ENCODE results near the gene RNU2-63P. TPM values are rescaled to one million over a fixed set of nuclear protein-coding genes. Genes with fewer than 3 reads are reported as not detected.

RNU2-63P gene
- total and polyA plus RNA-seq, 2 experiments from 2014 or later, result 2.0 TPM; not detected in 1

DNA sequence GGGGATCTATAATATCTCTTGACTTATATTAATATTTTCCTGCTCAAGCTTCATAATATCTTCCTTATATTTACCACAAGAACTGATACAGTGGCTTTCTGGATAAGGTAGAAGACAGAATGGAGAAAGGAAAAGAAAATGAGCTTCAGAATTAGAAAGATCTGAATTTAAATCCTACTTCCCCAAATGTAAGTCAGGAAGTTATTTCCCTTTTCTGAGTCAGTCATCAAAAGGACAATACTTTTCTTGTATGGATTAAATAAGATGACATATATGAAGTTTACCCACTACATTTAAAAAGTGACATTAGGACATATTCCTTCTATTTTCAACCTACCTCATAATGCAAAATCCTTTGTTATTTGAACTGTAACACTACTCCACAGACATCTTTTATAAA lies 20.3 kb upstream of the RNU2-63P start:
- Histone ChIP-seq H3K4me3 (no peak overlapping the region), H3F3A (replicated peaks; ENCODE audit: low read depth) (no peaks in the 10 kb centered on the region), H3K27me3 (ENCODE audit: insufficient read depth) (no peaks in the 10 kb centered on the region), H4K20me1 (replicated peaks; ENCODE audit: insufficient read depth) (no peaks in the 10 kb centered on the region), H3K4me1 (ENCODE audit: insufficient read depth) (no peaks in the 10 kb centered on the region), H3K9me2 (ENCODE audit: insufficient read depth) (no peaks in the 10 kb centered on the region), H2AFZ (no peak overlapping the region), H3K79me2 (replicated peaks; ENCODE audit: insufficient read depth) (no peaks in the 10 kb centered on the region), H3K4me2 (no peak overlapping the region), H3K36me3 (ENCODE audit: insufficient read depth) (0 out of 2 replicates have a peak, but pooled peaks cover 7% of the 10 kb centered on the region), H3K27ac (ENCODE audit: low read depth) (no peak overlapping the region)
- Mint-ChIP-seq H3K4me1 (no peaks in the 10 kb centered on the region; the same call in 2 of the 3 replicates), H3K27me3 (ENCODE audit: insufficient read depth, low read depth, poor library complexity) (no peaks in the 10 kb centered on the region), H3K9me3 (no peaks in the 10 kb centered on the region), H3K27ac (no peak overlapping the region), H3K4me3 (no peak overlapping the region), H3K36me3 (ENCODE audit: low read depth) (peaks cover 3% of the 10 kb centered on the region; the same call in 1 of the 3 replicates)
- ATAC-seq, result no peak
- DNase-seq (ENCODE audit: low spot score), result no peak
- no peak for TF ChIP-seq STAT1 (IDR thresholded peaks at IDR 0.05; ENCODE audit: unreplicated experiment)
- TF ChIP-seq ZNF331 (CRISPR knock-in tag; IDR thresholded peaks at IDR 0.05; ENCODE audit: low read depth), result no peak
- TF ChIP-seq REST (IDR thresholded peaks at IDR 0.05; ENCODE audit: unreplicated experiment), result no peak
- TF ChIP-seq, protein P1, sequence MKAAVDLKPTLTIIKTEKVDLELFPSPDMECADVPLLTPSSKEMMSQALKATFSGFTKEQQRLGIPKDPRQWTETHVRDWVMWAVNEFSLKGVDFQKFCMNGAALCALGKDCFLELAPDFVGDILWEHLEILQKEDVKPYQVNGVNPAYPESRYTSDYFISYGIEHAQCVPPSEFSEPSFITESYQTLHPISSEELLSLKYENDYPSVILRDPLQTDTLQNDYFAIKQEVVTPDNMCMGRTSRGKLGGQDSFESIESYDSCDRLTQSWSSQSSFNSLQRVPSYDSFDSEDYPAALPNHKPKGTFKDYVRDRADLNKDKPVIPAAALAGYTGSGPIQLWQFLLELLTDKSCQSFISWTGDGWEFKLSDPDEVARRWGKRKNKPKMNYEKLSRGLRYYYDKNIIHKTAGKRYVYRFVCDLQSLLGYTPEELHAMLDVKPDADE (IDR thresholded peaks at IDR 0.05), result no peak
- no peak for TF ChIP-seq POLR2AphosphoS5 (IDR thresholded peaks at IDR 0.05; ENCODE audit: low read depth)
- TF ChIP-seq EZH2 (IDR thresholded peaks at IDR 0.05; ENCODE audit: low read depth, unreplicated experiment), result no peak
- TF ChIP-seq ZNF462 (CRISPR knock-in tag; IDR thresholded peaks at IDR 0.05), result no peak
- TF ChIP-seq NANOG (IDR thresholded peaks at IDR 0.05; ENCODE audit: borderline replicate concordance), result no peak
- TF ChIP-seq CTCF (conservative IDR thresholded peaks at IDR 0.05; ENCODE audit: low read depth in 2 of 2), result no peak
- no peak for TF ChIP-seq CREB1 (CRISPR knock-in tag; IDR thresholded peaks at IDR 0.05; ENCODE audit: low read depth)
- TF ChIP-seq ZNF114 (CRISPR knock-in tag; IDR thresholded peaks at IDR 0.05), result no peak
- TF ChIP-seq JUNB (IDR thresholded peaks at IDR 0.05; ENCODE audit: unreplicated experiment), result no peak
- TF ChIP-seq EZH2phosphoT487 (IDR thresholded peaks at IDR 0.05; ENCODE audit: unreplicated experiment), result no peak

All from GM23338 (cell line).